Midbrain (tissue), 1 donor: ENCODE measurements around the gene GFM2.
"Not testable (repeated sequence)": the region's sequence is repeated elsewhere in the genome, so short reads cannot be mapped to it uniquely, and the experiment has no call there.

Experiments
- DNase-seq: peaks from one replicate; lab custom pipeline; 2025; lab: John Stamatoyannopoulos, UW

GFM2 gene

GRCh38 chr5:74693191-74693590 is 73.7 kb downstream of the GFM2 start:
- DNase-seq: no peak

- no peak for DNase-seq
These were observed 79.8 kb downstream of the GFM2 start for GRCh38 chr5:74686962-74687751.

DNA sequence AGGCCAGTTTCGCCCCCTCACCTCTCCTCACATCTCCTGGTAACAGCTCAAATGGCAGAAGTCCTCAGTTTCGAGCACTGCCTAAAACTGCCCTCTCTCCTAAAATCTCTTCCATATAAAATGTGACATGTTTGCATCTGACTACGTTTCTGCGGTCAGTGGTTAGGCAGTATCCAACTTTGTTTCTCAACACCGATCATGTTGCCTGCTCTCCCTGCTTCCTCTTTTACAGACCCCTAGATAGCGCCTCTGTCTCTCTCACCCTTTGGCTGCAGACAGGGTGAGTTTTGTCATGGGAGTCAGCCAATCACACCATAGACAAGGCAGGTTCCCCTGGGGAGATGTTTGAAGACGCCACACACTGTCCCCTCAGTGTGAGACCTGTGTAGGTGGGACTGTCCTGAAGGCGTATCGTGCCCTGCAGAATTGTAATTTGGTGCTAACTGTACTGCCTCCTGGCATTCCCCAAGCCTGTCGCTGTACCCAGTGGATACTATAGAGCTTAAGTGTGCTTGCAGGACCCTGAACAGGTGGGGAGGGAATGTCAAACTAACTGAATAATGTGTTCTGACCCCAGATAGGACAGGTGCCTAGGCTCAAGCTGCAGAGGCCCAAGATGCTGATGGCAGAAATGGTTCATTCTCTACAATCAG is 80.8 kb downstream of the GFM2 start:
- no peak for DNase-seq

GRCh38 chr5:74684900-74685851 is 81.7 kb downstream of the GFM2 start, which contains the start of gene HEXB:
TSS of gene HEXB (plus strand) at chr5:74685233. CDS start at chr5:74685261, 28 bp downstream.
- peak; percentile 75 for DNase-seq

- DNase-seq: no peak
These were observed 87.0 kb downstream of the GFM2 start for GRCh38 chr5:74679966-74680365.

- not testable (repeated sequence) for DNase-seq
These were observed 87.6 kb downstream of the GFM2 start for GRCh38 chr5:74679300-74679699.

DNA sequence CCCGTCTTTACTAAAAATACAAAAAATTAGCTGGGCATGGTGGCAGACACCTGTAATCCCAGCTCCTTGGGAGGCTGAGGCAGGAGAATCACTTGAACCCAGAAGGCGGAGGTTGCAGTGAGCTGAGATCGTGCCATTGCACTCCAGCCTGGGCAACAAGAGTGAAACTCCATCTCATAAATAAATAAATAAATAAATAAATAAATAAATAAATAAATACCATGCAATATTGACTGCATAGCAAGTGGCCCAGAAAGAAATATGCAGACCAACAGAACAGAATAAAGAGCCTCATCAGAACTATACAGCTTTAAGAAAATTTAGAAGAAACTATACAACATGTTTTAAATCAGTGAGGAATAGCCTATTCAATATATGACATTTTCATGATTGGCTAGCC is 88.8 kb downstream of the GFM2 start:
- not testable (repeated sequence) for DNase-seq

DNA sequence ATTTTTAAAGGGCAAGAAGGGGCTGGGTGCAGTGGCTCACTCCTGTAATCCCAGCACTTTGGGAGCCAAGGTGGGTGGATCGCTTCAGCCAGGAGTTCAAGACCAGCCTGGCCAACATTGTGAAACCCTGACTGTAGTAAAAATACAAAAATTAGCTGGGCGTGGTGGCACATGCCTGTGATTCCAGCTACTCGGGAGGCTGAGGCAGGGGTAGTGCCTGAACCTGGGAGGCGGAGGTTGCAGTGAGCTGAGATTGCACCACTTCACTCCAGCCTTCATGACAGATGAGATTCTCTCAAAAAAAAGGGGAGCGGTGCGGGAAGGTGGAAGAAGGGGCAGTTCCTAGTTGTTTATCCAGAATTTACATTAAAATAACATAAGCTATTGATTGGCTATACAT is 90.5 kb downstream of the GFM2 start:
- DNase-seq: not testable (repeated sequence)

GRCh38 chr5:74673011-74673790 is 93.7 kb downstream of the GFM2 start:
- DNase-seq: peak; percentile 73

DNA sequence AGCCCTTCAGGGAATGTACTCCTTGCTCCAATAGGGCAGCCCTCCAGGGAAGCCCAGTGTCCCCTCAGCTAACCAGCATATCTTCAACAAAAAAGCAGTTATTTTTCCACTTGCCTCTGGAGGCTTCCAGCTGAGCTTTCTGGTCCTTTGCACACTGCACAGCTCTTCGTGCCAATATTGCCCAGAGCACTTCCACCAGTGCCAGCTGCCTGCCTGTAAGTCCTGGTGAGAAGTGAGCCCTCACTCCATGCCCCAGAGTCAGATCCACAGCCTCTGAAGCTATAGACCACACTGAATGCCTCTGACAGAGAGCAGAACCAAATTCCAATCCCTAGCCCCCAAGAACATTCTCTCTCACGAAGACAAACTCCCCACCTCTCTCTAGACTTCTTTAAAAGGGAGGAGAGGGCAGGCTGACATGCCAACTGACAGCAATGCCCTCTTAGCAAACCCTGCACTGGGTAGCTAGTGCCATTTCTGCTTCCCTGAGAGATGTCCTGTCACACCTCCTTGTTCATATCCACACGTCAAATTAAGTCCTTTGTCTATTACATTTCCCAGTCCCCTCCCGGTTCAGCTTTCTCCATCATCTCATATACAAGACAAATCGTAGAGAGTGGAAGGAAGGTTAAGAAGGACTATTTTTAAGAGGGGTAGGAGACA is 94.6 kb downstream of the GFM2 start:
- no peak for DNase-seq
